ENCODE results near the gene WDFY3. TPM values are rescaled to one million over a fixed set of nuclear protein-coding genes. Genes with fewer than 3 reads are reported as not detected.

WDFY3 gene
- total and polyA plus RNA-seq, 9 of the 15 experiments (the other 6 are each of a cell fraction or from before 2014, with no cell fraction given) = 0.58 to 13.5 (median 9.4) TPM

GRCh38 chr4:84678976-84679744 lies 287.3 kb downstream of the WDFY3 start:
- DNase-seq (ENCODE audit: extremely low read depth in 1 of 4, low spot score in 3 of 4) (no peak), FAIRE-seq (no peak), ATAC-seq (no peak)
- 30% methylated on average over 14 of the region's 14 CpGs for WGBS (ENCODE audit: insufficient coverage, low coverage, missing lambda C conversion rate)
- no TSS peak for BruUV-seq (replicated peaks)
- ChIA-PET POLR2A (no interaction called here), CTCF (ENCODE audit: low intra/inter-chr PET ratio) (no interaction called here)
- intact Hi-C loops (cut with micrococcal nuclease) (no loop called here), in situ Hi-C loops (cut with MboI) (no loop called here)
- H3K4me3 ChIP-seq = no peak overlapping the region
- H4K20me1 ChIP-seq (replicated peaks; ENCODE audit: control insufficient read depth, insufficient read depth, low read length) = no peaks in the 10 kb centered on the region
- H3K27me3 ChIP-seq (ENCODE audit: control insufficient read depth in 2 of 2, insufficient read depth in 2 of 2, low read length in 2 of 2) = no peaks in the 10 kb centered on the region
- H3K9me1 ChIP-seq (ENCODE audit: control insufficient read depth, insufficient read depth, low read length) = no peaks in the 10 kb centered on the region
- H3K36me3 ChIP-seq (ENCODE audit: control insufficient read depth, insufficient read depth, low read length) = no peaks in the 10 kb centered on the region
- no peak overlapping the region for H3K4me2 ChIP-seq (ENCODE audit: insufficient read depth, low read length)
- no peaks in the 10 kb centered on the region for H3K79me2 ChIP-seq (ENCODE audit: control insufficient read depth, insufficient read depth, low read length)
- H3K4me1 ChIP-seq (replicated peaks in 1 of 2; ENCODE audit: control insufficient read depth in 2 of 2, insufficient read depth in 2 of 2, low read length in 2 of 2) = peaks cover 0 to 14% of the 10 kb centered on the region in 2 experiments; a peak in 4 of 5 replicates
- H3K9ac ChIP-seq (ENCODE audit: insufficient read depth in 1 of 2, low read depth in 2 of 2, low read length in 2 of 2) = no peak overlapping the region
- no peak overlapping the region for H2AFZ ChIP-seq (ENCODE audit: low read depth, low read length)
- H3K9me3 ChIP-seq (replicated peaks; ENCODE audit: control insufficient read depth, insufficient read depth, low read depth, low read length) = no peaks in the 10 kb centered on the region
- H3K27ac ChIP-seq (ENCODE audit: extremely low read depth, low read depth, low read length) = no peak overlapping the region
- TF ChIP-seq ZC3H8 (IDR thresholded peaks at IDR 0.05) = no peak
- TF ChIP-seq GMEB1 (CRISPR knock-in tag; IDR thresholded peaks at IDR 0.05) = no peak
- no peak for TF ChIP-seq ZC3H4 (CRISPR knock-in tag; IDR thresholded peaks at IDR 0.05; ENCODE audit: borderline replicate concordance)
- no peak for TF ChIP-seq NR2F6 (CRISPR knock-in tag; IDR thresholded peaks at IDR 0.05)
- TF ChIP-seq SLC30A9 (CRISPR knock-in tag; IDR thresholded peaks at IDR 0.05) = no peak
- TF ChIP-seq ARID3B (CRISPR knock-in tag; IDR thresholded peaks at IDR 0.05; ENCODE audit: borderline replicate concordance) = no peak
- TF ChIP-seq ATF7 (IDR thresholded peaks at IDR 0.05) = no peak
- TF ChIP-seq JUNB (CRISPR knock-in tag; conservative IDR thresholded peaks at IDR 0.05) = no peak
- no peak for TF ChIP-seq PHTF2 (CRISPR knock-in tag; IDR thresholded peaks at IDR 0.05)
- TF ChIP-seq MXI1 (IDR thresholded peaks at IDR 0.05; ENCODE audit: low read depth, low read length) = no peak
- TF ChIP-seq ZNF766 (CRISPR knock-in tag; conservative IDR thresholded peaks at IDR 0.05) = no peak
- TF ChIP-seq ZHX1 (conservative IDR thresholded peaks at IDR 0.05; ENCODE audit: low read length) = no peak
- no peak for TF ChIP-seq HDAC6 (IDR thresholded peaks at IDR 0.05; ENCODE audit: low read depth, low read length)
- TF ChIP-seq CTCFL (IDR thresholded peaks at IDR 0.05; ENCODE audit: borderline replicate concordance, insufficient read depth, low read depth, low read length, poor library complexity, severe bottlenecking) = no peak
